ENCODE results near the gene KLF4. TPM values are rescaled to one million over a fixed set of nuclear protein-coding genes. Genes with fewer than 3 reads are reported as not detected.

The KLF4 gene
- total RNA-seq = 3.3 and 10.9 TPM in 2 replicates

GRCh38 chr9:107489687-107490605 lies at the start of gene KLF4:
Gene KLF4, minus strand, starts transcription at chr9:107489769. Its CDS starts 597 bp downstream, at chr9:107489172.

Other genes starting within 250 kb of the KLF4 start
- gene RAD23B, start 206.5 kb downstream of the KLF4 start, total RNA-seq = 125 and 157 TPM in 2 replicates